ENCODE data around the gene MME.

GRCh38 chr3:155161640-155162292, 81.6 kb downstream of the MME start:
- TF ChIP-seq CTCF (IDR thresholded peaks at IDR 0.05; ENCODE audit: low read depth, low read length, missing input control) (no peak), SP1 (IDR thresholded peaks at IDR 0.05) (peak; percentile 14), YY1 (IDR thresholded peaks at IDR 0.05) (no peak), TAF1 (conservative IDR thresholded peaks at IDR 0.05) (no peak), GABPA (IDR thresholded peaks at IDR 0.05 in 1 of 2, conservative IDR thresholded peaks at IDR 0.05 in 1 of 2) (no peak), HNF4G (IDR thresholded peaks at IDR 0.05) (no peak), REST (IDR thresholded peaks at IDR 0.05) (no peak), ATF3 (IDR thresholded peaks at IDR 0.05) (no peak), RAD21 (IDR thresholded peaks at IDR 0.05) (no peak), EGR1 (IDR thresholded peaks at IDR 0.05; ENCODE audit: low read depth in 2 of 2) (no peak), JUND (IDR thresholded peaks at IDR 0.05) (no peak), FOXA1 (IDR thresholded peaks at IDR 0.05) (no peak)
- TF ChIP-seq, protein P1, sequence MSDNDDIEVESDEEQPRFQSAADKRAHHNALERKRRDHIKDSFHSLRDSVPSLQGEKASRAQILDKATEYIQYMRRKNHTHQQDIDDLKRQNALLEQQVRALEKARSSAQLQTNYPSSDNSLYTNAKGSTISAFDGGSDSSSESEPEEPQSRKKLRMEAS (IDR thresholded peaks at IDR 0.05), result no peak

All from liver (tissue), 3 donors.